Lower leg skin (tissue), 4 donors: ENCODE measurements around the gene KRTAP4-4. TPM values are rescaled to one million over a fixed set of nuclear protein-coding genes. Genes with fewer than 3 reads are reported as not detected.
"Not testable (repeated sequence)": the region's sequence is repeated elsewhere in the genome, so short reads cannot be mapped to it uniquely, and the experiment has no call there.

ENCODE experiments used
- DNase-seq, 2 donors: peaks; one replicate each; pipeline ENCODE4 v3.0.0-alpha.2; 2019; ENCODE audit warnings: low spot score in 2 of 2
- H3K4me3 ChIP-seq: fragments of 200-600 bp; sonication (generic); 2 replicates; pipeline ENCODE4 v1.5.1; 2017; ENCODE audit warnings: mild to moderate bottlenecking, low read depth; ENCODE audit not compliant: poor library complexity, severe bottlenecking
- CTCF ChIP-seq, 3 donors: fragments of 450-650 bp; IDR thresholded peaks; one replicate each; pipeline ENCODE4 v1.5.1; 2016; ENCODE audit warnings: antibody characterized with exemption in 3 of 3, mild to moderate bottlenecking in 3 of 3, moderate library complexity in 2 of 3
- POLR2A ChIP-seq, 2 donors: fragments of 450-650 bp; IDR thresholded peaks; one replicate each; pipeline ENCODE4 v1.6.1; 2016 to 2017; ENCODE audit warnings: antibody characterized with exemption in 2 of 2, mild to moderate bottlenecking in 1 of 2, moderate library complexity in 1 of 2
- WGBS, 2 donors: methylation state at CpG; one replicate each; pipeline ENCODE4 v1.1.5; 2018; 5-methylcytosine and 5-hydroxymethylcytosine counted together
- intact Hi-C: fragments of 100-400 bp; cut with DNase I; formaldehyde crosslinking; loops from one replicate; pipeline ENCODE4 v1.15.0; 2023; ENCODE audit warnings: low total_unique reads
- total RNA-seq, 4 donors: library from RNA; depleted of rRNA; stranded (reverse); fragments of >200 nt; gene quantifications; one replicate each; pipeline ENCODE4 v1.1.0, GENCODE V29; 2016

Gene KRTAP4-4
- total RNA-seq, 4 donors from 2014 or later = 0.84 to 102 TPM; not detected in 2

- intact Hi-C loops = no loop called here
- H3K4me3 ChIP-seq = no peak overlapping the region
- TF ChIP-seq POLR2A (IDR thresholded peaks at IDR 0.05) (no peak), CTCF (IDR thresholded peaks at IDR 0.05) (no peak)
- no peak for DNase-seq
- 60 to 74% methylated on average over 3 of the region's 3 CpGs for WGBS, 2 donors
These were observed 16.3 kb upstream of the KRTAP4-4 start for GRCh38 chr17:41176744-41177387.

GRCh38 chr17:41171886-41172285 lies 11.3 kb upstream of the KRTAP4-4 start:
- intact Hi-C loops = no loop called here
- no peak for DNase-seq

GRCh38 chr17:41168121-41168520 lies 7.6 kb upstream of the KRTAP4-4 start, which contains the start of gene KRTAP4-3:
TSS of gene KRTAP4-3 (minus strand) at chr17:41168221. CDS start at chr17:41168172, 49 bp downstream.
- intact Hi-C loops = no loop called here
- TF ChIP-seq POLR2A (IDR thresholded peaks at IDR 0.05) = no peak
- no peak for TF ChIP-seq CTCF (IDR thresholded peaks at IDR 0.05)
- WGBS, 2 donors = 63% methylated on average over 1 of the region's 1 CpG
- no peak within 1 kb of the TSS for H3K4me3 ChIP-seq
- DNase-seq = no peak

More at GRCh38 chr17:41171886-41172285, 11.3 kb upstream of the KRTAP4-4 start:
- H3K4me3 ChIP-seq = no peak overlapping the region
- no peak for TF ChIP-seq CTCF (IDR thresholded peaks at IDR 0.05)
- WGBS, 2 donors = 72 to 78% methylated on average over 2 of the region's 2 CpGs

GRCh38 chr17:41167561-41167960 lies 7.0 kb upstream of the KRTAP4-4 start:
- intact Hi-C loops = no loop called here
- WGBS, 2 donors = 82 to 89% methylated on average over 7 of the region's 7 CpGs
- TF ChIP-seq CTCF (IDR thresholded peaks at IDR 0.05) (no peak), POLR2A (IDR thresholded peaks at IDR 0.05) (no peak)
- DNase-seq = no peak
- H3K4me3 ChIP-seq = no peak overlapping the region

GRCh38 chr17:41163828-41164227 lies 3.3 kb upstream of the KRTAP4-4 start:
- no peak for DNase-seq
- TF ChIP-seq CTCF (IDR thresholded peaks at IDR 0.05) = no peak
- TF ChIP-seq POLR2A (IDR thresholded peaks at IDR 0.05) = no peak
- 76 to 80% methylated on average over 7 of the region's 7 CpGs for WGBS, 2 donors
- H3K4me3 ChIP-seq = no peak overlapping the region
- intact Hi-C loops = no loop called here

- H3K4me3 ChIP-seq = not testable (repeated sequence)
- WGBS, 2 donors = 92 to 100% methylated on average over 2 of the region's 3 CpGs
These were observed 358 bp downstream of the KRTAP4-4 start for GRCh38 chr17:41160190-41160589.

More at GRCh38 chr17:41160190-41160589, 358 bp downstream of the KRTAP4-4 start:
- intact Hi-C loops, DNase-seq: not testable (repeated sequence)
